ENCODE data around the gene WNT3.

WNT3 gene

DNA sequence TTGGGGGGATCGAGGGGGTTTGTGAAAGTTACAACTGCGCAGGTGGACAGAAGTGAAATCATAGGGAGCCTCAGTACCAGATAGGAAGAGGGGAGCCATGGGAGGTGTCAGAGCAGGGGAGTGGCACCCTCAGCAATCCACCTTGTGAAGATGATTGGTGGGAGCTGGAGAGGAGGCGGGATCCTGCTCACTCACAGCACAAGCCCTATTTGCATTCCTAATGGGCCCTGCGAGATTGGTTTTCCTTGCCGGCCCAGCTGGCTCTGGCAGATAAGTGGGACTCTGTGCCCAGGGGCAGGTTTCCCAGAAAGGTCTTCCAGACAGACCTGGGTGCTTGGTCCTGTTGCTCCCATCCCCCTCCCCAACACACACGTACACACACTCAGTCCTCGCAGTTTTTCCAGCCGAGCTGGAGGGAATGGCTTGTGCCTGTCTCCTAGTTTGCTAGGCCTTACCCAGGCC is 9.4 kb downstream of the WNT3 start:
- no peak overlapping the region for H3K4me3 ChIP-seq (ENCODE audit: control insufficient read depth, low read depth, low read length)

DNA sequence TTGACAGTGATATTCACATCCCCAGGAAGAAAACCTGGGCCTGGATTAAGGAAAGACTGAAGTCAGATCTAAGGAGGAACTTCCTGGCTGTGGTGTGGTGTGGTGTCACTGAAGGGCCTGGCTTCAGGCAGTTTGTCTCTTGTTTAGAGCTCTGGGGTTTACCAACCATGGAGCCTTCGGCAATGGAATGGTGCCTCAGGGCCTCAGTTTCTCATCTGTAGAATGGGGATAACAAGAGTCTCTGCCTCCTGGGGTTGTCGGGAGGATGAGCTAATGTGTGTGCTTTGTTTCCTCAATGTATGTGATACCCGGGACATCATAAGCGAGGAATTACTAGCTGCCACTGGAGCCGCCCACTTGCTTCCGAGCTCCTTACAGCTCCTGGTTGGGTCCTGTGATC is 12.7 kb downstream of the WNT3 start:
- TF ChIP-seq CTCF (conservative IDR thresholded peaks at IDR 0.05; ENCODE audit: control insufficient read depth, insufficient read depth, low read depth, low read length), result no peak
- DNase-seq (ENCODE audit: low read depth), result no peak
- H3K4me3 ChIP-seq (ENCODE audit: control insufficient read depth, low read depth, low read length), result no peak overlapping the region

More for the DNA sequence above, 9.4 kb downstream of the WNT3 start:
- no peak for DNase-seq (ENCODE audit: low read depth)
- no peak for TF ChIP-seq CTCF (conservative IDR thresholded peaks at IDR 0.05; ENCODE audit: control insufficient read depth, insufficient read depth, low read depth, low read length)

DNA sequence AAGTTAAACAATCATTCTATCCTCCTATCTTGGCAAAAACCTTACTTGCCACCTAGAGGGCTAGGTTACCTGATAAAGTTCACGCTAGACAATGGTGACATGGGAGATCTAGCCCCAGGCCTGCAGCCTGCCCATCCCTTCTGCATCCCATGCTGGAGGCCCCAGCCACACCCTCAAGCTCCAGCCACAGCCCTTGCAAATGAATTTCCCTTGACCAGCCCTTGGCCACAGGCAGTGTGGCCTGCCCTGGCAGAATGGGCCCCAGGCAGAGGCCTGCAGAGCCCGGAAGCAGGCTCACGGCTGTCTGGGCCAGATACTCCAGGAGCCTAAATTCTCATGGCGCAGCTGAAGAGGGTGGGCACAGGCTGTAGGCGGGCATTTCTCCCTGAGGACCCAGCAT is 14.9 kb downstream of the WNT3 start:
- TF ChIP-seq CTCF (conservative IDR thresholded peaks at IDR 0.05; ENCODE audit: control insufficient read depth, insufficient read depth, low read depth, low read length), result no peak
- no peak overlapping the region for H3K4me3 ChIP-seq (ENCODE audit: control insufficient read depth, low read depth, low read length)

GRCh38 chr17:46802800-46803199 is 15.7 kb downstream of the WNT3 start:
- no peak overlapping the region for H3K4me3 ChIP-seq (ENCODE audit: control insufficient read depth, low read depth, low read length)
- TF ChIP-seq CTCF (conservative IDR thresholded peaks at IDR 0.05; ENCODE audit: control insufficient read depth, insufficient read depth, low read depth, low read length), result no peak
- DNase-seq (ENCODE audit: low read depth), result no peak

More for the DNA sequence above, 14.9 kb downstream of the WNT3 start:
- no peak for DNase-seq (ENCODE audit: low read depth)

GRCh38 chr17:46800573-46800972 is 17.9 kb downstream of the WNT3 start:
- no peak overlapping the region for H3K4me3 ChIP-seq (ENCODE audit: control insufficient read depth, low read depth, low read length)
- no peak for TF ChIP-seq CTCF (conservative IDR thresholded peaks at IDR 0.05; ENCODE audit: control insufficient read depth, insufficient read depth, low read depth, low read length)
- DNase-seq (ENCODE audit: low read depth), result no peak

- no peak for TF ChIP-seq CTCF (conservative IDR thresholded peaks at IDR 0.05; ENCODE audit: control insufficient read depth, insufficient read depth, low read depth, low read length)
- no peak overlapping the region for H3K4me3 ChIP-seq (ENCODE audit: control insufficient read depth, low read depth, low read length)
- no peak for DNase-seq (ENCODE audit: low read depth)
These were observed 21.4 kb downstream of the WNT3 start for GRCh38 chr17:46796956-46797530.

GRCh38 chr17:46796524-46796923 is 22.0 kb downstream of the WNT3 start:
- no peak overlapping the region for H3K4me3 ChIP-seq (ENCODE audit: control insufficient read depth, low read depth, low read length)
- TF ChIP-seq CTCF (conservative IDR thresholded peaks at IDR 0.05; ENCODE audit: control insufficient read depth, insufficient read depth, low read depth, low read length), result no peak
- DNase-seq (ENCODE audit: low read depth), result no peak
